Rectal smooth muscle tissue (tissue), 1 donor: ENCODE data around the gene NXPH4.

ENCODE experiments used
- H3K27ac ChIP-seq: one replicate; pipeline ENCODE4 v1.7.0; 2013; ENCODE audit warnings: low read depth, low read length, inconsistent platforms
- H3K27me3 ChIP-seq: one replicate; pipeline ENCODE4 v1.7.0; 2013; ENCODE audit warnings: low read length; ENCODE audit not compliant: control insufficient read depth, insufficient read depth
- H3K36me3 ChIP-seq: one replicate; pipeline ENCODE4 v1.7.0; 2013; ENCODE audit warnings: low read length; ENCODE audit not compliant: control insufficient read depth, insufficient read depth
- H3K4me1 ChIP-seq: one replicate; pipeline ENCODE4 v1.7.0; 2013; ENCODE audit warnings: low read length; ENCODE audit not compliant: control insufficient read depth, insufficient read depth
- H3K4me3 ChIP-seq: one replicate; pipeline ENCODE4 v1.7.0; 2013; ENCODE audit warnings: low read length
- H3K9ac ChIP-seq: one replicate; pipeline ENCODE4 v1.7.0; 2013; ENCODE audit warnings: low read length

The NXPH4 gene

GRCh38 chr12:57216014-57216911, at the start of gene NXPH4:
NXPH4 (plus strand) TSS chr12:57216794; CDS start chr12:57216970, 176 bp downstream.
- peak within 1 kb of the TSS; percentile 58 for H3K4me3 ChIP-seq
- no peak within 1 kb of the TSS for H3K27ac ChIP-seq
- H3K4me1 ChIP-seq = no peaks in the 10 kb centered on the region
- no peaks in the 10 kb centered on the region for H3K36me3 ChIP-seq
- H3K27me3 ChIP-seq = peaks cover 57% of the 10 kb centered on the region
- no peak within 1 kb of the TSS for H3K9ac ChIP-seq

- Histone ChIP-seq H3K27me3 (no peaks in the 10 kb centered on the region), H3K27ac (no peak overlapping the region), H3K36me3 (peaks cover 39% of the 10 kb centered on the region), H3K9ac (no peak overlapping the region), H3K4me3 (no peak overlapping the region), H3K4me1 (no peaks in the 10 kb centered on the region)
These were observed 49.6 kb upstream of the NXPH4 start for GRCh38 chr12:57166971-57167371.

GRCh38 chr12:57168058-57168457, 48.5 kb upstream of the NXPH4 start:
- Histone ChIP-seq H3K4me1 (no peaks in the 10 kb centered on the region), H3K27ac (no peak overlapping the region), H3K36me3 (peaks cover 33% of the 10 kb centered on the region)

DNA sequence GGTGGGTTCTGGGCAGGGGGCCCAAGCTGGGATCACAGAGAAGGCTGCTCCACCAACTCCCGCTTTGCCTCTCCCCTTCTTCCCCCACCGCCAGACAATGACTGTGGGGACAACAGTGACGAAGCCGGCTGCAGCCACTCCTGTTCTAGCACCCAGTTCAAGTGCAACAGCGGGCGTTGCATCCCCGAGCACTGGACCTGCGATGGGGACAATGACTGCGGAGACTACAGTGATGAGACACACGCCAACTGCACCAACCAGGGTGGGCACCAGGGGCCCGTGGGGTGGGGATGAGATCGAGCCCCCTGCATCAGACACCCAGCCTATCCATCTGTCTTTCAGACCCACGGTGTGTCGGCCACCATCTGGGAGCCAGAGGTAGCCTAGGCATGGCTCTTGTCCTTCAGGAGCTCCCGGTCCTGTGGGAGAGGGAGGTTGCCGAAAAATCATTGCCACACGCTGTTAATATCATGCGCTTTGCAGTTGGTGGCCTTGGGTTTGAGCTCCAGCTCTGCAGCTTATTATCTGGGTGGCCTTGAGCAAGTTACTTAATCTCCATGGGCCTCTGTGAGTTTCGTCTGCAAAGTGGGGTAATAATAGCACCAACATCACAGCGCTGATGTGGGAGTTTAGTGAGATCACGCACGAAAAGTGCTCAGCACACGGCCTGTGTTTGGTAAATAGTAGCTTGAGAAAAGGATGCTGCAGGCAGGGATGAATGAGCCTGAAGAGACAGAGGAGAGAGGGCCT, 47.4 kb upstream of the NXPH4 start:
- Histone ChIP-seq H3K36me3 (peaks cover 44% of the 10 kb centered on the region), H3K9ac (no peak overlapping the region), H3K27me3 (no peaks in the 10 kb centered on the region)

More at GRCh38 chr12:57168058-57168457, 48.5 kb upstream of the NXPH4 start:
- no peaks in the 10 kb centered on the region for H3K27me3 ChIP-seq
- H3K4me3 ChIP-seq = no peak overlapping the region
- H3K9ac ChIP-seq = no peak overlapping the region

DNA sequence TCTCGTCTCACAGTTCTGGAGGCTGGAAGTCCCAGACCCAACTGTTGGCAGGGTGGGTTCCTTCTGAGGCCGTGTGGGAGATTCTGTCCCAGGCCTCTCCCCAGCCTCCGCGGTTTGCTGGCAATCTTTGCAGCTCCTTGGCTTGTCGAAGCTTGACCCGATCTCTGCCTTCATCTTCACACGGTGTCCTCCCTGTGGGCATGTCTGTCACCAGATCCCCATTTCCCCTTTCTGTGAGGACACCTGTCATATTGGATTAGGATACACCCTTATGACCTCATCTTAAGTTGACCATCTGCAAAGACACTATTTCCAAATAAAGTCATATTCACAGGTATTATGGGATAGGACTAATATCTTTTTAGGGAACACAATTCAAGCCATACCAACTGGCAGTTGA, 46.6 kb upstream of the NXPH4 start:
- Histone ChIP-seq H3K9ac (no peak overlapping the region), H3K4me3 (no peak overlapping the region), H3K36me3 (peaks cover 45% of the 10 kb centered on the region), H3K27ac (no peak overlapping the region), H3K4me1 (no peaks in the 10 kb centered on the region), H3K27me3 (no peaks in the 10 kb centered on the region)

More for the DNA sequence above, 47.4 kb upstream of the NXPH4 start:
- Histone ChIP-seq H3K4me1 (no peaks in the 10 kb centered on the region), H3K27ac (no peak overlapping the region), H3K4me3 (no peak overlapping the region)

- H3K9ac ChIP-seq = no peak overlapping the region
- no peaks in the 10 kb centered on the region for H3K4me1 ChIP-seq
- H3K36me3 ChIP-seq = peaks cover 45% of the 10 kb centered on the region
- no peak overlapping the region for H3K4me3 ChIP-seq
- no peak overlapping the region for H3K27ac ChIP-seq
- H3K27me3 ChIP-seq = no peaks in the 10 kb centered on the region
These were observed 46.2 kb upstream of the NXPH4 start for GRCh38 chr12:57170408-57170807.

- Histone ChIP-seq H3K4me1 (no peaks in the 10 kb centered on the region), H3K27me3 (no peaks in the 10 kb centered on the region), H3K36me3 (peaks cover 49% of the 10 kb centered on the region), H3K4me3 (no peak overlapping the region), H3K27ac (no peak overlapping the region), H3K9ac (no peak overlapping the region)
These were observed 45.7 kb upstream of the NXPH4 start for GRCh38 chr12:57170927-57171326.

DNA sequence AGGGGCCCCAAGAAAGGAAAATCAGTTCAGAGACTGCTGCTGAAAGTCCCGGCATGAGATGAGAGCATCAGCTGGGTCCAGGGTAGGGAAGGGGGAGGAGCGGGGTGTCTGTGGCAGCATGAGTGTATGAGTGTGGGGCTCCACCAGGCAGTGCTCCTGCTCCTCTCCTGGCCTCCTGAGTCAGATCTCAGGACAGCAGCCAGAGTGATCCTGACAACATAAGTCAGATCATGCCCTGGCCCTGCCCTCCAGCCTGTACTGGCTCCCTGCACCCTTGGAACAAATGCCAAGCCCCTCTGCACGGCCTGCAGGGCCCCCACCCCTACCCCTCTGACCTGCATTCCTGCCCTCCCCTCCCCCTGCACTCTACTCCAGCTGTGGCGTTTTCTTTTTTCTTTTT, 44.9 kb upstream of the NXPH4 start:
- no peaks in the 10 kb centered on the region for H3K4me1 ChIP-seq
- peaks cover 51% of the 10 kb centered on the region for H3K36me3 ChIP-seq
- peak overlapping the region; percentile 33 for H3K27ac ChIP-seq

DNA sequence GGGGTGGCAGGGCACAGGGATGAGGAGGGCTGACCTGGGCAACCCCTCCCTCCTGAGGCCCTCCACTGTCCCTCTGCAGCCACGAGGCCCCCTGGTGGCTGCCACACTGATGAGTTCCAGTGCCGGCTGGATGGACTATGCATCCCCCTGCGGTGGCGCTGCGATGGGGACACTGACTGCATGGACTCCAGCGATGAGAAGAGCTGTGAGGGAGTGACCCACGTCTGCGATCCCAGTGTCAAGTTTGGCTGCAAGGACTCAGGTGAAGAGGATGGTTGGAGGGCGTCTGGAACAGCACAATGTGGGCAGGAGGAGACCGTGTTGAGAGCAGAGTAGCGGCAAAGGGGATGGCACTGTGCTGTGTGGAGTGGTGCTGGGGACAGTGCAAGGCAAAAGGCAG, 43.5 kb upstream of the NXPH4 start:
- no peak overlapping the region for H3K9ac ChIP-seq
- no peaks in the 10 kb centered on the region for H3K4me1 ChIP-seq
- H3K4me3 ChIP-seq = no peak overlapping the region
- no peaks in the 10 kb centered on the region for H3K27me3 ChIP-seq
- no peak overlapping the region for H3K27ac ChIP-seq
- peaks cover 55% of the 10 kb centered on the region for H3K36me3 ChIP-seq

More for the DNA sequence above, 44.9 kb upstream of the NXPH4 start:
- no peak overlapping the region for H3K4me3 ChIP-seq
- no peaks in the 10 kb centered on the region for H3K27me3 ChIP-seq
- H3K9ac ChIP-seq = no peak overlapping the region

DNA sequence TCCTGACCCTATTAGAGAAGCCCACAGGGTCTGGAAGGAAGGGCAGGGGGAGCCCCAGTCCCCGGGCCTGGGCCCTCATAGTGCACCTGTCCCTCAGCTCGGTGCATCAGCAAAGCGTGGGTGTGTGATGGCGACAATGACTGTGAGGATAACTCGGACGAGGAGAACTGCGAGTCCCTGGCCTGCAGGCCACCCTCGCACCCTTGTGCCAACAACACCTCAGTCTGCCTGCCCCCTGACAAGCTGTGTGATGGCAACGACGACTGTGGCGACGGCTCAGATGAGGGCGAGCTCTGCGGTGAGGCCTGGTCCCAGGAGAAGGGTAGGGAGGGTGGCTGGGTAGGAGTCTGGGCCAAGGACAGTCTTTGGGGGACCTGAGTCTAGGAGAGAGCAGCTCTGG, 42.9 kb upstream of the NXPH4 start:
- H3K27ac ChIP-seq = no peak overlapping the region
- no peaks in the 10 kb centered on the region for H3K27me3 ChIP-seq
- H3K4me3 ChIP-seq = no peak overlapping the region
- no peak overlapping the region for H3K9ac ChIP-seq
- H3K4me1 ChIP-seq = no peaks in the 10 kb centered on the region
- peaks cover 56% of the 10 kb centered on the region for H3K36me3 ChIP-seq

- H3K27ac ChIP-seq = peak overlapping the region; percentile 4
- H3K27me3 ChIP-seq = no peaks in the 10 kb centered on the region
- no peak overlapping the region for H3K4me3 ChIP-seq
- peaks cover 62% of the 10 kb centered on the region for H3K36me3 ChIP-seq
- no peak overlapping the region for H3K9ac ChIP-seq
- no peaks in the 10 kb centered on the region for H3K4me1 ChIP-seq
These were observed 41.0 kb upstream of the NXPH4 start for GRCh38 chr12:57175428-57176138.

- H3K27me3 ChIP-seq = no peaks in the 10 kb centered on the region
- H3K9ac ChIP-seq = no peak overlapping the region
- H3K4me3 ChIP-seq = no peak overlapping the region
- no peaks in the 10 kb centered on the region for H3K4me1 ChIP-seq
- no peak overlapping the region for H3K27ac ChIP-seq
- peaks cover 62% of the 10 kb centered on the region for H3K36me3 ChIP-seq
These were observed 40.5 kb upstream of the NXPH4 start for GRCh38 chr12:57176139-57176477.
